HepG2 (cell line): ENCODE results near the gene GPN1. TPM values are rescaled to one million over a fixed set of nuclear protein-coding genes. Genes with fewer than 3 reads are reported as not detected.

Experiments used
- CCDC6 ChIP-seq: sonication (generic); formaldehyde crosslinking; IDR thresholded peaks from 2 replicates; pipeline ENCODE4 v1.8.1; 2022; ENCODE audit warnings: mild to moderate bottlenecking, missing genetic modification reagents, moderate library complexity
- FOXA3 ChIP-seq: IDR thresholded peaks from 2 replicates; pipeline ENCODE4 v1.6.1; 2016; ENCODE audit warnings: missing genetic modification reagents, missing compliant biosample characterization
- HOXA7 ChIP-seq: sonication (generic); formaldehyde crosslinking; IDR thresholded peaks from 2 replicates; pipeline ENCODE4 v1.8.1; 2022; ENCODE audit warnings: mild to moderate bottlenecking, missing genetic modification reagents, moderate library complexity
- HOXA9 ChIP-seq: sonication (generic); formaldehyde crosslinking; IDR thresholded peaks from 2 replicates; pipeline ENCODE4 v1.8.1; 2022; ENCODE audit warnings: missing genetic modification reagents, mild to moderate bottlenecking, moderate library complexity, borderline replicate concordance
- KIAA2018 ChIP-seq: sonication (generic); formaldehyde crosslinking; IDR thresholded peaks from 2 replicates; pipeline ENCODE4 v1.5.0; 2020; ENCODE audit warnings: mild to moderate bottlenecking, missing genetic modification reagents, borderline replicate concordance
- KLF16 ChIP-seq, 2 experiments: sonication (generic) in 1 of 2; formaldehyde crosslinking in 1 of 2; IDR thresholded peaks; 2 replicates each; pipeline versions ENCODE4 v1.6.1 to v1.8.0; 2016 to 2023; ENCODE audit warnings: missing genetic modification reagents in 2 of 2, missing compliant biosample characterization in 1 of 2
- MBD4 ChIP-seq: IDR thresholded peaks from 2 replicates; pipeline ENCODE4 v1.6.1; 2012; ENCODE audit warnings: low read length, inconsistent platforms, borderline replicate concordance
- PAX8 ChIP-seq: sonication (generic); formaldehyde crosslinking; IDR thresholded peaks from 2 replicates; pipeline ENCODE4 v1.8.0; 2022; ENCODE audit warnings: mild to moderate bottlenecking, missing genetic modification reagents, borderline replicate concordance
- PHB2 ChIP-seq: fragments of 450-650 bp; IDR thresholded peaks from 2 replicates; pipeline ENCODE4 v1.6.1; 2018; ENCODE audit not compliant: partially characterized antibody
- POGZ ChIP-seq: sonication (generic); formaldehyde crosslinking; IDR thresholded peaks from 2 replicates; pipeline ENCODE4 v1.4.0; 2020; ENCODE audit warnings: mild to moderate bottlenecking, missing genetic modification reagents
- POLR2A ChIP-seq, 2 experiments: IDR thresholded peaks; 2 replicates each; pipeline ENCODE4 v1.6.1; 2011; ENCODE audit warnings: low read depth in 2 of 2, low read length in 2 of 2, mild to moderate bottlenecking in 1 of 2, moderate library complexity in 1 of 2; ENCODE audit not compliant: insufficient read depth in 1 of 2
- RCOR2 ChIP-seq: IDR thresholded peaks from 2 replicates; pipeline ENCODE4 v1.6.1; 2016; ENCODE audit warnings: missing biosample characterization, missing genetic modification reagents
- U2AF2 ChIP-seq: fragments of 200-400 bp; formaldehyde crosslinking; IDR thresholded peaks from 2 replicates; pipeline ENCODE4 v1.6.1; 2017; ENCODE audit warnings: low read depth, mild to moderate bottlenecking, low read length
- ZFX ChIP-seq: sonication (generic); formaldehyde crosslinking; IDR thresholded peaks from 2 replicates; pipeline ENCODE4 v1.4.0; 2020; ENCODE audit warnings: mild to moderate bottlenecking, low read depth, missing genetic modification reagents, moderate library complexity
- ZNF160 ChIP-seq: sonication (generic); formaldehyde crosslinking; IDR thresholded peaks from 2 replicates; pipeline ENCODE4 v1.8.0; 2022; ENCODE audit warnings: mild to moderate bottlenecking, inconsistent platforms, missing genetic modification reagents
- ZNF232 ChIP-seq: sonication (generic); formaldehyde crosslinking; IDR thresholded peaks from 2 replicates; pipeline ENCODE4 v1.4.0; 2020; ENCODE audit warnings: missing genetic modification reagents, borderline replicate concordance
- ZNF350 ChIP-seq: sonication (generic); formaldehyde crosslinking; IDR thresholded peaks from 2 replicates; pipeline ENCODE4 v1.4.0; 2020; ENCODE audit warnings: mild to moderate bottlenecking, low read depth, missing genetic modification reagents, borderline replicate concordance
- ZNF557 ChIP-seq: sonication (generic); formaldehyde crosslinking; IDR thresholded peaks from 2 replicates; pipeline ENCODE4 v1.4.0; 2020; ENCODE audit warnings: missing genetic modification reagents
- ZNF713 ChIP-seq: sonication (generic); formaldehyde crosslinking; IDR thresholded peaks from 2 replicates; pipeline ENCODE4 v1.4.0; 2020; ENCODE audit warnings: mild to moderate bottlenecking, missing genetic modification reagents
- ZNF746 ChIP-seq: sonication (generic); formaldehyde crosslinking; IDR thresholded peaks from 2 replicates; pipeline ENCODE4 v1.8.0; 2022; ENCODE audit warnings: mild to moderate bottlenecking, missing genetic modification reagents
- polyA plus RNA-seq, 8 experiments: library from polyadenylated mRNA; depleted of rRNA in 3 of 8; stranded (reverse) in 7 of 8; unstranded in 1 of 8; fragments of >200 nt; fragmentation: Illumina TruSeq in 4 of 8; extraction: Trizol in 4 of 8; gene quantifications; 2 replicates each; pipeline versions ENCODE4 v1.2.1 to v1.2.3, GENCODE V29; 2011 to 2016; ENCODE audit warnings: low read depth in 4 of 8, missing spikeins in 1 of 8, mixed read lengths in 1 of 8; ENCODE audit not compliant: insufficient read depth in 1 of 8
- total RNA-seq, 5 experiments: library from RNA; depleted of rRNA; stranded (reverse); fragments of >200 nt; fragmentation: Illumina TruSeq; extraction: Trizol; gene quantifications; 2 replicates each; pipeline ENCODE4 v1.2.3, GENCODE V29; 2016; ENCODE audit warnings: low read depth in 1 of 5
- TF ChIP-seq, protein P1 (sequence below): sonication (generic); formaldehyde crosslinking; IDR thresholded peaks from 2 replicates; pipeline ENCODE4 v1.4.0; 2020; ENCODE audit warnings: missing genetic modification reagents

Gene GPN1
- total and polyA plus RNA-seq, 2 of the 13 experiments (the other 11 are each of a cell fraction or from before 2014, with no cell fraction given): 54.5 to 62.7 TPM

- 0 out of 2 replicates have a peak, but pooled peaks have one; percentile 90 for TF ChIP-seq ZNF713 (CRISPR knock-in tag)
- TF ChIP-seq HOXA9 (CRISPR knock-in tag): peak; percentile 37; the same call in 1 of the 2 replicates
- TF ChIP-seq ZFX: peak; percentile 90
- TF ChIP-seq FOXA3 (CRISPR knock-in tag): peak; percentile 65
- TF ChIP-seq KIAA2018 (CRISPR knock-in tag): no peak
- TF ChIP-seq HOXA7 (CRISPR knock-in tag): no peak
- TF ChIP-seq KLF16 (CRISPR knock-in tag; IDR thresholded peaks at IDR 0.05): peak; percentile 87; a peak in 2 of 4 replicates
- no peak for TF ChIP-seq ZNF746 (CRISPR knock-in tag)
- TF ChIP-seq ZNF350 (CRISPR knock-in tag): peak; percentile 99
- peak; percentile 94 to 97 for TF ChIP-seq POLR2A (IDR thresholded peaks at IDR 0.05; ENCODE audit: insufficient read depth in 1 of 2, low read depth in 2 of 2, low read length in 2 of 2)
- TF ChIP-seq ZNF160 (CRISPR knock-in tag): no peak
- TF ChIP-seq PAX8 (CRISPR knock-in tag): no peak
- TF ChIP-seq ZNF232: 0 out of 2 replicates have a peak, but pooled peaks have one; percentile 34
- TF ChIP-seq PHB2: no peak
- TF ChIP-seq MBD4: no peak
- TF ChIP-seq RCOR2: no peak
- TF ChIP-seq ZNF557 (CRISPR knock-in tag): no peak
- TF ChIP-seq U2AF2: peak; percentile 87; the same call in 1 of the 2 replicates
- TF ChIP-seq CCDC6 (CRISPR knock-in tag): peak; percentile 85; the same call in 1 of the 2 replicates
- peak; percentile 80 for TF ChIP-seq POGZ (CRISPR knock-in tag)
- TF ChIP-seq, protein P1, sequence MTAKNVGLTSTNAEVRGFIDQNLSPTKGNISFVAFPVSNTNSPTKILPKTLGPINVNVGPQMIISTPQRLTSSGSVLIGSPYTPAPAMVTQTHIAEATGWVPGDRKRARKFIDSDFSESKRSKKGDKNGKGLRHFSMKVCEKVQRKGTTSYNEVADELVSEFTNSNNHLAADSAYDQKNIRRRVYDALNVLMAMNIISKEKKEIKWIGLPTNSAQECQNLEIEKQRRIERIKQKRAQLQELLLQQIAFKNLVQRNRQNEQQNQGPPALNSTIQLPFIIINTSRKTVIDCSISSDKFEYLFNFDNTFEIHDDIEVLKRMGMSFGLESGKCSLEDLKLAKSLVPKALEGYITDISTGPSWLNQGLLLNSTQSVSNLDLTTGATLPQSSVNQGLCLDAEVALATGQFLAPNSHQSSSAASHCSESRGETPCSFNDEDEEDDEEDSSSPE (CRISPR knock-in tag): no peak
These were observed at the start of gene GPN1, which contains the start of gene CCDC121 (continued) for GRCh38 chr2:27628767-27629709.
